Neuron (in vitro differentiated cells): ENCODE measurements around the gene BBS12.

Source experiments
- H2AFZ ChIP-seq: one replicate; pipeline ENCODE4 v1.6.1; 2013; ENCODE audit warnings: low read depth, mild to moderate bottlenecking, inconsistent platforms, low read length, moderate library complexity
- H3K27me3 ChIP-seq: one replicate; pipeline ENCODE4 v1.6.1; 2013; ENCODE audit warnings: low read length; ENCODE audit not compliant: insufficient read depth
- H3K36me3 ChIP-seq: one replicate; pipeline ENCODE4 v1.6.1; 2013; ENCODE audit warnings: low read length; ENCODE audit not compliant: insufficient read depth
- H3K4me1 ChIP-seq: one replicate; pipeline ENCODE4 v1.6.1; 2013; ENCODE audit warnings: low read length; ENCODE audit not compliant: insufficient read depth
- H3K4me3 ChIP-seq: 2 replicates; pipeline ENCODE4 v1.5.1; 2013; ENCODE audit warnings: mild to moderate bottlenecking, low read length, moderate library complexity
- H3K9me3 ChIP-seq: one replicate; pipeline ENCODE4 v1.6.1; 2013; ENCODE audit warnings: low read length

Gene BBS12

DNA sequence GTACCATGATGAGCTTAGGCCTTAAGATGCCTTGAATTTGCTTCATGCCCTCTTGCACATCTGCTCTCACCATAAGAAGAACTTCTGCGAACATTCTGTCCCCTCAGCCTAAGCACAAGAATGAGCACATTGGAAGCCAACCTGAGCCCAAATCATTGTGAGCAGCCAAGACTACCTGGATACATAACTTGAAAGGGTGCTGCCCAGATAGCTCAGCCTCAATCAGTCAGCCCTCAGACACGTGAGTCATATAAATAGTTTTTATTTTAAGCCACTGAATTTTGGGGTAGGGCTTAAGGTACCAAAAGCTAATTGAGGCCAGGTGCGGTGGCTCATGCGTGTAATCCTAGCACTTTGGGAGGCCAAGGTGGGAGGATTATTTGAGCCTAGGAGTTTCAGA is 27.5 kb upstream of the BBS12 start:
- H3K36me3 ChIP-seq = no peaks in the 10 kb centered on the region
- no peak overlapping the region for H3K4me3 ChIP-seq
- no peaks in the 10 kb centered on the region for H3K4me1 ChIP-seq
- no peaks in the 10 kb centered on the region for H3K9me3 ChIP-seq
- H2AFZ ChIP-seq = no peak overlapping the region
- H3K27me3 ChIP-seq = no peaks in the 10 kb centered on the region

DNA sequence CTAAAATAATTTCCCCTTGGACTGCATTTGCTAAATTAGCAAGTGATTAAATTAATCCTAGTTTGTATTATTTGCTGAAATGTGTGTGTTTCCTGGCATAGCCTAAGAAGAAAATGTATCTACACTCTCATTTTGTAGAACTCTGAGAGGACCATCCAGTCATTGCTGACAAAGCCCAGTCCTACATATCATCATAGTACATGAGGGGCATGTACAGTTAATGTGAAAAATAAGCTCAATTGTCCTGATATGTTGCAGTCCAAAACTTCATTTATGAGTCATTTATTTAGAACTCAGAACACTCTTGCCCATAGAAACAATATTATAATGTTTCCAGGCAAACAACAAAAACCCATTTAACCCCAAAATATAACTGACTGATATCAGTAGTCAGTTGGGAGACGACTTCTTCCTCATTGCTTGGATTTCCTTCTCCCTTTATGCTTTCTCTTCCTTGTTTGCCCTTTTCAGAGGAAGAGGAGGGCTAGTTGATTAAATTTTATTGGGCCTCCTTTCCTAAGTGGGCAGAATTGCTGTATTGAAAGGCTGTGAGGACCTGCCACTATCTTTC is 26.9 kb upstream of the BBS12 start:
- no peaks in the 10 kb centered on the region for H3K36me3 ChIP-seq
- peaks cover 2% of the 10 kb centered on the region for H3K4me1 ChIP-seq

DNA sequence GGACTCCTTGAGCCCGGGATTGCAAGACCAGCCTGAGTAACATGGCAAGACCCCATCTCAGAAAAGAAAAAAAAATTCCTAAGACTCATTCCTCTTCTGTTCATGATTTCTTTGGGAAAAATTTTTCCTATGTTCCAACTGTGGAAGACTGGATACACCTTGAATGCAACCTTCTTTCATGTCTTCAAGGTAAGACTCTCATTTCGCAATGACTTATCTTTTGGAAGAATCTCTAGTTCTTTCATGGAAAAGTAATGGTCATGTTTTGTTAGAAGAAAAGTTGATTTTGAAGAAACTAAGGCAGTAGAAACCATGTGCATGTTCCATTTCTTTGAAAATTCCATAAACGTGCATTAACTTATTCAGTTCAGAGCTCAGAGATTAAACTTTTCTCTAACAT is 26.0 kb upstream of the BBS12 start:
- Histone ChIP-seq H3K9me3 (no peaks in the 10 kb centered on the region), H3K4me3 (no peak overlapping the region), H3K36me3 (no peaks in the 10 kb centered on the region), H3K27me3 (no peaks in the 10 kb centered on the region), H2AFZ (no peak overlapping the region), H3K4me1 (peaks cover 2% of the 10 kb centered on the region)

More for the DNA sequence above, 26.9 kb upstream of the BBS12 start:
- no peaks in the 10 kb centered on the region for H3K9me3 ChIP-seq
- no peak overlapping the region for H2AFZ ChIP-seq
- H3K27me3 ChIP-seq = no peaks in the 10 kb centered on the region
- H3K4me3 ChIP-seq = no peak overlapping the region

DNA sequence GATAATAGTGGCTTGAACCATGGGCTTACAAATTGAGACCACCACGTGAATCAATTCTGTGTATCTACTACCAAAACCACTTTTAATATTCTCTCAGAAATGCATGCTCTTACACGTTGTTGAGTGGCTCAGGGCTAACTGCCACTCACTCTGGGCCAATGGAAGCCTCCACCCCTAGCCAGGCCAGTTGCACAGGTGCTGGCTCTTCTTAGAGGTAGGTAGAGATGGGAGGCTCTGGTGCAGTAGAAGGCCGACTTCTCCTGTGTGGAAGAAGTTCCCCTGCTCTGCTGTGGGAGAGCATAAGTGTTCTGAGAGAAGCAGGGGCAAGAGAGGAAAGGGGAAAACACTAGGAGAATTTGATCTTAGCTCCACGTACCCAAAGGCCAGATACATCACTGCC is 25.0 kb upstream of the BBS12 start:
- no peaks in the 10 kb centered on the region for H3K36me3 ChIP-seq
- no peaks in the 10 kb centered on the region for H3K27me3 ChIP-seq
- no peak overlapping the region for H2AFZ ChIP-seq
- no peak overlapping the region for H3K4me3 ChIP-seq
- H3K4me1 ChIP-seq = peaks cover 2% of the 10 kb centered on the region
- no peaks in the 10 kb centered on the region for H3K9me3 ChIP-seq

DNA sequence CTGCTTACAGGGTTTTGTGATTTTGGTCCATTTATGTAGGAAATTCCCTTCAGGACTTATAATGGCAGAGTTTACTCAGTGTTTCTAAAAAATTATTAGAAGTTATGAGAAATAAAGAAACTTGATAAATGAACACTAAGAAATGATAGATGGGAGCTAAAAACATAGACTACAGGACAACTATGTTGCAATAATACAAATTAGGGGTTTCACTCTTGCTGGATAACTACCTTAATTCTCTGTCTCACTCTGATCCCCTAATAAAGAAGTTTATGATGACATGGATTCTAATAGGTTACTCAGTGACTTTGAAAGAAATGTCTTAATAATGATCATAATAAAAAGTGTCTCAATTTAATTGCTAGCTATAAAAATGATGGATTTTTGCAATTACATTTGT is 23.3 kb upstream of the BBS12 start:
- Histone ChIP-seq H3K27me3 (no peaks in the 10 kb centered on the region), H3K4me3 (no peak overlapping the region), H2AFZ (no peak overlapping the region), H3K4me1 (peaks cover 2% of the 10 kb centered on the region), H3K9me3 (no peaks in the 10 kb centered on the region), H3K36me3 (no peaks in the 10 kb centered on the region)

DNA sequence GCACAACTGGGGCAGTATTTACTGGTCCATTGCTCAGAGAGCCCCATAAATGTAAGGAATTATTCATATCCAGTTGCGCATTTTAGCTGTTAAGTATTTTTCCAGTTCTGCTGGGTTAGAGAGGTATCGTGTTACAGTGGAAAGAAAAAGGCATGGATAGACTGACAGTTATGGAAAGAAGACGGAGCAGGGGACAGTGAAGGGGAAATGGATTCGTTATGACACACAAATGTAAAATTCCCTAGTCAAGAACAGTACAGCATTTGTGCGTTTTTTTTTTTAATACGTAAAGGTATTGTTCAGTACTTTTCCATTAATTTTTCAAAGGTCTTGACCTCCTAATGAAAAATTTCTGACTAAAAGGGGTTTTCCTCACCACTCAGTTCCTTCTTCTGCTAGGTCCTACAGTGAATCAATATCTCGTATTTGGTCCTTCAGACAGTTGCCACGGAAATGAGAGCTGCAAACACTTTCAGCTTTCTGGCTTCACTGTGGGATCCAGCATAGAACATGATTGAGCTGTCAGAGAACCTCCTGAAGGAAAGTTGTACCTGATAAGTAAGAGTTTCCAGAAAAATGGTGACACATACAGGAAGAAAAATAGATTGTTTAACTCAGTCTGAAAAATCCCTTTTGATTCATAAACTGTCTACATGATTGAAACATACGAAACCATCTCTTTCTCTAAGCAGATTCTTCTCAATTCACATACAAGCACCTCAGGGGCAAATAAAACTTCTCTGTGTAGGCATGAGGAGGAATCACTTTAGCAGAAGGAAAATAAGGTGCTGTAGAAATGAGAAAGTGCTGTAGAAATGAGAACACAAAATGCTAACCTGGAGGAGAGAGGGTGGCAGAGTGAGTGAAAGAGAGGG is 21.8 kb upstream of the BBS12 start:
- Histone ChIP-seq H2AFZ (peak overlapping the region; percentile 20), H3K4me1 (peaks cover 2% of the 10 kb centered on the region), H3K9me3 (no peaks in the 10 kb centered on the region), H3K27me3 (no peaks in the 10 kb centered on the region), H3K36me3 (no peaks in the 10 kb centered on the region), H3K4me3 (no peak overlapping the region)

DNA sequence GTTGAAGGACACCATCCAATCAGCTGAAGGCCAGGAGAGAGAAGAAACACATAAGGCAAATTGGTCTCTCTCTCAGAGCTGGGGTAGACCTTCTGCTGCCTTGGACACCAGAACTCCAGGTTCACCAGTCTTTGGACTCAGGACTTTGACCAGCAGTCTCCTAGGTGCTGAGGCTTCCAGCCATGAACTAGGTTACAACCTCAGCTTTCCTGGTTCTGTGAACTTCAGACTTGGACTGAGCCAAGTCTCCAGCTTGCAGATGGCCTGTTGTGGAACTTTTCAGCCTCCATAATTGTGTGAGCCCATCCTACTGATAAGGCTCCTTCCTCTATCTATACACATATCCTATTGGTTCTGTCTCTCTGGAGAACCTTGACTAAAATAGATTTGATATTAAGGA is 20.6 kb upstream of the BBS12 start:
- no peaks in the 10 kb centered on the region for H3K9me3 ChIP-seq
- no peaks in the 10 kb centered on the region for H3K27me3 ChIP-seq
- H3K4me3 ChIP-seq = no peak overlapping the region
- no peak overlapping the region for H2AFZ ChIP-seq
- H3K36me3 ChIP-seq = no peaks in the 10 kb centered on the region
- H3K4me1 ChIP-seq = peaks cover 2% of the 10 kb centered on the region

DNA sequence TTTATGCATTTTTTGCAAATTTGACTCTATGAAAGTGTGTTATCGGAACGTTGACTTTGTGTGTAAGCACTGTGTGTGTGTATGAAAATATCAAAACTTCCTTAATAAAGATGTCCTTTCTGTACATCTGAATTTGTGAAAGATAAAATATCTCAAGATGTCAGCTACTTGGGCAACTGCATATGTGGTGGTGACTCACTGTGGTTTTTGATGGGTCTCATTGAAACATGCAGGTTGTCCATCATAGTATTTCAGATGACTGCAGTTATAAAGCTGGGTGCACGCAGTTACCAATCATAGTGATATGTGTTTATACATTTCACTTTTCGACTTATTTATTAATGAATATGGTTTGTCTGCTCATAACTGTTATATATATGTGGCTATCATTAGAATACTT is 19.7 kb upstream of the BBS12 start:
- Histone ChIP-seq H3K27me3 (no peaks in the 10 kb centered on the region), H3K4me1 (peaks cover 2% of the 10 kb centered on the region)

DNA sequence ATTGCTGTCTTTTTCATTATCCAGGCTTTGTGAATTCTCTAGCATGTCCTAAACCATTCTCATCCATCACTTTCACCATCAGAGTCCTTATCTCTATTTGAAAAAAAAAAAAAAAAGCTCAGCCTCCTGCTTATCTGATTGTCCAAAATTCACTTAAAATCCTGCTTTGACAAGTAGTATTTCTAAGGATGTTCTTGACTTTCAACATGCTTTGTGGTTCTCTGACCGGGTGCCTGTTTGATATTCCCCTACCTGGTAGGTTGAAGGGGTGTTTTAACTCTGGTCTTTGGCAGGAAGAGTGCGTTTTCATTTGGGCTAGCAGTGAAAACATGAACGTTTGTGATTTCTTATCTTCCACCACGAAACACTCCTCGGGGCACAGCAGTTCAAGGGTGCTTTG is 17.3 kb upstream of the BBS12 start:
- H3K4me3 ChIP-seq = no peak overlapping the region
- no peaks in the 10 kb centered on the region for H3K36me3 ChIP-seq
- no peaks in the 10 kb centered on the region for H3K27me3 ChIP-seq
- no peak overlapping the region for H2AFZ ChIP-seq
- peaks cover 1% of the 10 kb centered on the region for H3K4me1 ChIP-seq
- H3K9me3 ChIP-seq = no peaks in the 10 kb centered on the region

More for the DNA sequence above, 19.7 kb upstream of the BBS12 start:
- Histone ChIP-seq H3K36me3 (no peaks in the 10 kb centered on the region), H2AFZ (no peak overlapping the region), H3K9me3 (no peaks in the 10 kb centered on the region), H3K4me3 (no peak overlapping the region)

DNA sequence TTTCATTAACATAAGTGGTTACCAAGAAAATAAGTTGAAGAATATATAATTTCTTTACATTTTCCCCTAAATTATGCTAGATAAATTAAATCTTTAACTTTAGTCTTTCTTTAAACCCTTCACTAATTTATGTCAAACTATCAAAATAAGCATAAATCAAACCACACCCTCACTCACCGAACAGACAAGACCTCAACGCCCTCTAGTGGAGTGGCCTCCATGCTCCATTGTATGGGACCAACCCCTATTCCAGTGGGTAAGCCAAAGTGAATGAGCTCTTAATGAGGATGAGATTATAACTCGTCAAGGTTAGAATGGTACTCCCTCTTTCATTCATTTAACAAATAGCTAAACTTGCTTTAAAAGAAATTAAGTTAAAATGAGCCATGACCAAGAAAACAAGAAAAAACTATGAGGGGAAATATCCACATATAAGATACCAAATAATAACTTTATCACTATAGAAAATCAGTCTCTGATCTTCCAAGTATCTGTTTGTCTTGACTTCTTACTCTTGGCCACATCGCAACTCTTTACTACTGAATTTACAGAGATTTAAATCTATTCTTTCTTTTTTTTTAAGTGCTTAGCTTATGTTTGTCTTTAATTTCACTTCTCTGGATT is 15.6 kb upstream of the BBS12 start:
- no peaks in the 10 kb centered on the region for H3K4me1 ChIP-seq
- H3K27me3 ChIP-seq = no peaks in the 10 kb centered on the region
- H3K4me3 ChIP-seq = no peak overlapping the region
- H2AFZ ChIP-seq = no peak overlapping the region
- no peaks in the 10 kb centered on the region for H3K36me3 ChIP-seq
- no peaks in the 10 kb centered on the region for H3K9me3 ChIP-seq

DNA sequence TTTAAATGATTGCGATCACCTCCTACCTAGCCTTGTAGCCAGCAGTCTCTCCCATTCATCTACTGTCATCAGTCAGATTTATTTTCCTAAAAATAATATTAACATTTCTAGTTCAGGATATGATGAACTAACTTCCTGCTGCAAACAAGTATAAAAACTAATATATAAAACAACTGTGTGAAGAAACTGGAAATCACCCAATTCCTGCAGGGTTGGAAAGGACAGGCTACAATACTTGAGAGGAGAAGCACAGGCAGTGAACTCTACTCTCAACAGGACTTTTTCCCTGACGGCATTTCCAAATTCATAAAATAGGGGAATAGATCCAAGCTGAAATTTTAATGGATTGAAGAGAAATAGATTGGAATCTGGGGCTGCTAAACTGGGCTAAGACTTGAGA is 14.2 kb upstream of the BBS12 start:
- Histone ChIP-seq H3K27me3 (no peaks in the 10 kb centered on the region), H2AFZ (no peak overlapping the region), H3K4me3 (no peak overlapping the region), H3K9me3 (no peaks in the 10 kb centered on the region), H3K36me3 (no peaks in the 10 kb centered on the region), H3K4me1 (no peaks in the 10 kb centered on the region)

DNA sequence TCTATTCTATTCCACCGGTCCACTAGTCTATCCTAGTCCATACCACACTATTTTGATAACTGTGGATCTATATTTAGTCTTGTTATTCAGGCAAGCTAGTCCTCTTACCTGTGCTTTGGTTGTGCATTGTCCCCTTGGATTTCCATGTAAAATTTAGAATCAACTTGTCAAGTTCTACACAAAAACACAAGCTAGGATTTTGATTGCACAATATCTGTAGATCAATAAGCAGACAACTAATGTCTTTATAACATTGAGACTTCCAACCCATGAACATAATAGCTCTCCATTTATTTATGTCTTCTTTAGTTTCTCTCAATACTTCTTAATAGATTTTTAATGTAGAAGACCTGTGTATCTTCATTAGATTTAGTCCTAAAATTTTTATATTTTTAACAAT is 10.2 kb upstream of the BBS12 start:
- Histone ChIP-seq H3K36me3 (no peaks in the 10 kb centered on the region), H3K4me1 (no peaks in the 10 kb centered on the region), H3K4me3 (no peak overlapping the region), H3K9me3 (no peaks in the 10 kb centered on the region), H2AFZ (no peak overlapping the region), H3K27me3 (no peaks in the 10 kb centered on the region)

DNA sequence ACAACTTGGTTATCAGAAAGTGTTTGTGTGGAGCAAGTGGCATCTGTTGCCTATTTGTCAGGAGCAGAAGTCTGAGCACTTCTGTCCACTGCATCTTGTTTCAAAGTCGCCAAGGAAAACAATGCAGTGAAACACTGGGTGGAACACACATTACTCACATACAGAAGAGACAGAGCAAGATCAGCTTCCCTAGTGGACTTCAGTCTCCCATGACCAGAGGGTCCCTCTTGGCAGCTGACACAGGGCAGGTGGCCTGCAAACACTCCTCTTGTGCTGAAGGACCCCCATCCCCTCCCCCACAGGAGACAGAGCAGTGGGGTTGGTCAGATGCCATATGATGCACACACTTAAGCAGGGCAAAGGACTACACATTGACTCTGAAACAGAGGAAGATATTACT is 3.6 kb upstream of the BBS12 start:
- no peak overlapping the region for H3K4me3 ChIP-seq
- H3K36me3 ChIP-seq = no peaks in the 10 kb centered on the region
- no peaks in the 10 kb centered on the region for H3K27me3 ChIP-seq
- H3K9me3 ChIP-seq = no peaks in the 10 kb centered on the region
- H2AFZ ChIP-seq = no peak overlapping the region
- peaks cover 6% of the 10 kb centered on the region for H3K4me1 ChIP-seq
